ENCODE measurements around the gene SLC37A2.

DNA sequence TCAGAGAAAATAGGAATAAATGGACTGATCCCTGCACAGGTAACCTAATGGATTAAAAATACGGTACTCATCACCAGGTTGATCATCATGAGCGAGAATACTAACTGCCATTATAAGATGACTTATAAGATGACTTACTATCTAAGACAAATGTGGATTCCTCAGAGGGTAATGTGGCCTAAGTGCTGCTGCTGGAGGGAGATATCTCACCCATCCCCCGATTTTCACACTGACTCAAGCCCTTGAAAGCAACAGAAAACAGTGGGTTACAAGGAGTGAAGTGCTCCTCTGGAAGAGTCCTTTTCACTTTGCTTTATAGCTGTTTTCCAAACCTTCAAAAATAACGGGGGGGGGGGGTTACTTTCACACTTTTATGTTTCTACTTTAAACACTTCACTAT lies 47.4 kb downstream of the SLC37A2 start:
- TF ChIP-seq, protein P1, sequence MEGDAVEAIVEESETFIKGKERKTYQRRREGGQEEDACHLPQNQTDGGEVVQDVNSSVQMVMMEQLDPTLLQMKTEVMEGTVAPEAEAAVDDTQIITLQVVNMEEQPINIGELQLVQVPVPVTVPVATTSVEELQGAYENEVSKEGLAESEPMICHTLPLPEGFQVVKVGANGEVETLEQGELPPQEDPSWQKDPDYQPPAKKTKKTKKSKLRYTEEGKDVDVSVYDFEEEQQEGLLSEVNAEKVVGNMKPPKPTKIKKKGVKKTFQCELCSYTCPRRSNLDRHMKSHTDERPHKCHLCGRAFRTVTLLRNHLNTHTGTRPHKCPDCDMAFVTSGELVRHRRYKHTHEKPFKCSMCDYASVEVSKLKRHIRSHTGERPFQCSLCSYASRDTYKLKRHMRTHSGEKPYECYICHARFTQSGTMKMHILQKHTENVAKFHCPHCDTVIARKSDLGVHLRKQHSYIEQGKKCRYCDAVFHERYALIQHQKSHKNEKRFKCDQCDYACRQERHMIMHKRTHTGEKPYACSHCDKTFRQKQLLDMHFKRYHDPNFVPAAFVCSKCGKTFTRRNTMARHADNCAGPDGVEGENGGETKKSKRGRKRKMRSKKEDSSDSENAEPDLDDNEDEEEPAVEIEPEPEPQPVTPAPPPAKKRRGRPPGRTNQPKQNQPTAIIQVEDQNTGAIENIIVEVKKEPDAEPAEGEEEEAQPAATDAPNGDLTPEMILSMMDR (IDR thresholded peaks at IDR 0.05; ENCODE audit: poor library complexity) = no peak
- TF ChIP-seq EZH2 (IDR thresholded peaks at IDR 0.05; ENCODE audit: borderline replicate concordance) = no peak
